Thoracic aorta (tissue), 2 donors: Measurements from ENCODE around the gene AKAP5. TPM values are rescaled to one million over a fixed set of nuclear protein-coding genes. Genes with fewer than 3 reads are reported as not detected.
A peak's percentile ranks its signal among the peaks of the same experiment; 100 is the strongest.

Source experiments
- ATAC-seq: fragments of 150-250 bp; one replicate; pipeline ENCODE4 v1.8.0; 2017; ENCODE audit warnings: low read depth; ENCODE audit not compliant: insufficient number of reproducible peaks, low FRiP score
- DNase-seq: peaks from one replicate; pipeline ENCODE4 v3.0.0-alpha.2; 2020; ENCODE audit warnings: low spot score
- H3K27ac ChIP-seq, 2 donors: fragments of 200-600 bp; sonication (generic); 1 replicate in 1 of 2; 2 replicates in 1 of 2; pipeline ENCODE4 v1.5.1; 2016; ENCODE audit warnings: mild to moderate bottlenecking in 2 of 2, moderate library complexity in 2 of 2
- H3K27me3 ChIP-seq: fragments of 200-600 bp; sonication (generic); replicated peaks from 2 replicates; pipeline ENCODE4 v1.6.0; 2016; ENCODE audit warnings: mild to moderate bottlenecking; ENCODE audit not compliant: insufficient read depth
- H3K36me3 ChIP-seq: fragments of 200-600 bp; sonication (generic); one replicate; pipeline ENCODE4 v1.5.1; 2016
- H3K4me1 ChIP-seq, 2 donors: fragments of 200-600 bp; sonication (generic); 1 replicate in 1 of 2; 2 replicates in 1 of 2; pipeline versions ENCODE4 v1.5.1 to v1.6.0; 2016; ENCODE audit warnings: low read depth in 2 of 2, mild to moderate bottlenecking in 1 of 2; ENCODE audit not compliant: control insufficient read depth in 1 of 2
- H3K4me3 ChIP-seq: fragments of 200-600 bp; sonication (generic); 2 replicates; pipeline ENCODE4 v1.5.1; 2016; ENCODE audit warnings: mild to moderate bottlenecking
- H3K9me3 ChIP-seq: fragments of 200-600 bp; sonication (generic); 2 replicates; pipeline ENCODE4 v1.5.1; 2016
- CTCF ChIP-seq: fragments of 200-600 bp; sonication (generic); IDR thresholded peaks from one replicate; pipeline ENCODE4 v1.5.1; 2019; ENCODE audit warnings: antibody characterized with exemption
- total RNA-seq, 2 donors: library from RNA; depleted of rRNA; stranded (reverse); fragments of >200 nt; gene quantifications; one replicate each; pipeline versions ENCODE4 v1.1.0 to v1.2.3, GENCODE V29; 2016

Gene AKAP5
- total RNA-seq, 2 donors from 2014 or later, result 2.8 to 4.3 TPM

- ATAC-seq, result peak; percentile 21
- DNase-seq, result peak; percentile 69
- H3K27me3 ChIP-seq, result no peaks in the 10 kb centered on the region
- no peaks in the 10 kb centered on the region for H3K9me3 ChIP-seq
- TF ChIP-seq CTCF, result no peak
- peaks cover 52 to 61% of the 10 kb centered on the region in 2 donors for H3K4me1 ChIP-seq
- H3K36me3 ChIP-seq, result no peaks in the 10 kb centered on the region
- peak within 1 kb of the TSS; percentile 100 for H3K27ac ChIP-seq
- peak within 1 kb of the TSS; percentile 98 for H3K4me3 ChIP-seq
Measured at GRCh38 chr14:64504310-64504896, 39.1 kb downstream of the AKAP5 start, which contains the start of gene ZBTB1. Gene ZBTB1, plus strand, starts transcription at chr14:64504770. Its CDS starts 16,735 bp downstream, at chr14:64521505.

- H3K36me3 ChIP-seq, result no peaks in the 10 kb centered on the region
- no peak for TF ChIP-seq CTCF
- H3K27me3 ChIP-seq, result no peaks in the 10 kb centered on the region
- H3K4me3 ChIP-seq, result peak overlapping the region; percentile 98
- ATAC-seq, result peak; percentile 37
- peak overlapping the region; percentile 100 for H3K27ac ChIP-seq
- DNase-seq, result peak; percentile 69
- peaks cover 56 to 57% of the 10 kb centered on the region in 2 donors for H3K4me1 ChIP-seq
- H3K9me3 ChIP-seq, result no peaks in the 10 kb centered on the region
Measured at GRCh38 chr14:64504897-64505794, 39.8 kb downstream of the AKAP5 start.

GRCh38 chr14:64506721-64507120, 41.4 kb downstream of the AKAP5 start:
- H3K36me3 ChIP-seq, result no peaks in the 10 kb centered on the region
- DNase-seq, result no peak
- peak overlapping the region; percentile 98 for H3K4me3 ChIP-seq
- no peaks in the 10 kb centered on the region for H3K27me3 ChIP-seq
- peaks cover 48 to 58% of the 10 kb centered on the region in 2 donors for H3K4me1 ChIP-seq
- no peaks in the 10 kb centered on the region for H3K9me3 ChIP-seq
- ATAC-seq, result no peak
- H3K27ac ChIP-seq, result peak overlapping the region in 1 of 2 donors; percentile 100
- TF ChIP-seq CTCF, result no peak

- Histone ChIP-seq H3K27me3 (no peaks in the 10 kb centered on the region), H3K4me3 (peak overlapping the region; percentile 12), H3K27ac (no peak overlapping the region), H3K4me1 (peaks cover 43 to 58% of the 10 kb centered on the region in 2 donors), H3K36me3 (no peaks in the 10 kb centered on the region), H3K9me3 (no peaks in the 10 kb centered on the region)
- DNase-seq (no peak), ATAC-seq (no peak)
- TF ChIP-seq CTCF, result no peak
Measured at GRCh38 chr14:64507376-64508156, 42.3 kb downstream of the AKAP5 start.
